GM19193 (cell line): ENCODE data around the gene SPRY4.

Experiments
- POLR2A ChIP-seq: IDR thresholded peaks from 4 replicates; pipeline ENCODE4 v1.6.1; 2011; ENCODE audit not compliant: insufficient read depth, insufficient read length; ENCODE audit errors: extremely low read depth

SPRY4 gene

DNA sequence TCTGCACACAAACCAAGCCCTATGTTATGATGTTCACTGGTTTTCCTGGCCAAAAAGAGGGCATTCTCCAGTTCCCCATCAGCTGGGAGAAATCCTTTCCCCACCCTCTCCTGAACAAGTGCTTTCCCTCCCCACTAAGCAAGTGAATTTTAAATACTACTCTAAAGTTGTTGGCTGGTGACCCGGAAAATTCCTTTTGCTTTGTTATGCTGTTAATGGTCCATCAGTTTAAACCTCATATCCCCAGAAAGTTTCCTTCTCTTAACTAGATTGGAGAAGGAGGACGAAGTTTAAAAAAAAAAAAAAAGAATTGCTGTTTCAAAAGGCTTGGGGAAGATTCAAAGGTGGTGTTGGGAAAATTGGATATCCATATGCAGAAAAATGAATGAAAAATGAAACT is 21.9 kb upstream of the SPRY4 start:
- TF ChIP-seq POLR2A, result no peak

DNA sequence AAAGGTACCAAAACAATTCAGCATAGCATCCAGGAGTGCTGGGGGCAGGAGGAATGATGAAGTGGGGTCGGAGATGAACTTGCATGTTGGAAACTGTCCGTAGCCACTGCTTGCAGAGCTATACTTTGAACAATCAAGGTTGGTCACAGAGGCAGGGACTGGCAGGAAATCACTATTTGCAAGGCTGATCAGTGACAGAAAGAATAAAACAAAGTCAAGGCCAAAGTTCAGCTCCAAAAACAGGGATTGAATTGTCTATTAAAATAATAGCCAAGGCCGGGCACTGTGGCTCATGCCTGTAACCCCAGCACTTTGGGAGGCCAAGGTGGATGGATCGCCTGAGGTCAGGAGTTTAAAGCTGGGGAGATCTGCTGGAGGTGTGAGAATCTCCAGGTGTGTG is 18.7 kb upstream of the SPRY4 start:
- no peak for TF ChIP-seq POLR2A

DNA sequence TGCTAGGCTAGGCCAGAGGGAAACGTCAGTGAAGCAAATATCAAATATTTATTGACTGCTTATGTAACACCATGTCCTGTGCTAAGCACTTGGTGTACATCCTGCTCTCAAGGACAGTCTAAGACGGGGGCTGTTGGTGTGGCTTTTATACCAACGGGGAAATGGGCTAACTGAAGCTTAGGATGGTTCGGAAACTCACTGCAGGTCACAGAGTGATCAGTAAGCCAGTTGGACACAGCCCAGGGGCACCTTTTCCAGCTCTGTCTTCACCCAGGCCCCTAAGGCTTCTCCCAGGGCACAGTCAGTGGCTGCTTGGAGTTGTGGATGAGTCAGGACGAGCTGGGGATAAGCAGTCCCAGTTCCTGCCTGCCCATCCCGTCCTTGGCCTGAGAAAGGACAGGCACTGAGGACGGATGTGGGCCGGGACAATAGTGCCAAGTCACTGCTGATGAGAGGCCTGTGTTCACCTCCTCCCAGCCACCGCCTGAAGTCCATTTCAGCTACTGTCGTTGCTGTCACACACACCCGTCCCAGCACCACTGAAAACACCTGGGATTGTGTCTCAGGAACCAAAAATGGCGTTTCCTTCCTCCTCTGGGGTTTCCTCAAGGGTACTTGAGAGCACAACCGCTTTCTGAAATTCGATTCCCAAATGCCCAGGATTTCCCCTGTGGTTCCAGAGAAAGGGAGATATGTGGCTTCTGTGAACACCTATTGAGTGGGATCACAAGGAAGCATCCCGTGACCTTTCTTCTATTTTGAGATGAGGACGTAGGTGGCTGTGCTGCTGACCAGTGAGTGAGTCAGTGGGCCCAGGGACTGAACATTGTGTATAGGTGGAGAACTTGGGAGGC is 17.5 kb upstream of the SPRY4 start:
- TF ChIP-seq POLR2A, result no peak

DNA sequence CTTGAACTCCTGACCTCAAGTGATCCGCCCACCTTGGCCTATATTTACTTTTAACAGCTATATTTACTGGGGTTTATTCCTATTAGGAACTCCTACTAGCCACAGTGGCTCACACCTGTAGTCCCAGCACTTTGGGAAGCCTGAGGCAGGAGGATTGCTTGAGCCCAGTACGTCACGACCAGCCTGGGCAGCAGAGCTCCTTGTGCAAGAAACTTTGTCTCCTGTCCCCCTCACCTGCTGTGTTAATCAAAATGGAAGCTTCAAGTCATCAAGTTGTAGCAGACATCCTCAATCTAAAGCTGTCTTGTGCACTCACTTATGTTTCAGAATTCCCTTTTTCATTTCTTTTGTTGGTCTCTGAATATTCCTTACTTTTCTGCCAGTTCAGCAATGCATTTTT is 15.0 kb upstream of the SPRY4 start:
- TF ChIP-seq POLR2A, result no peak

DNA sequence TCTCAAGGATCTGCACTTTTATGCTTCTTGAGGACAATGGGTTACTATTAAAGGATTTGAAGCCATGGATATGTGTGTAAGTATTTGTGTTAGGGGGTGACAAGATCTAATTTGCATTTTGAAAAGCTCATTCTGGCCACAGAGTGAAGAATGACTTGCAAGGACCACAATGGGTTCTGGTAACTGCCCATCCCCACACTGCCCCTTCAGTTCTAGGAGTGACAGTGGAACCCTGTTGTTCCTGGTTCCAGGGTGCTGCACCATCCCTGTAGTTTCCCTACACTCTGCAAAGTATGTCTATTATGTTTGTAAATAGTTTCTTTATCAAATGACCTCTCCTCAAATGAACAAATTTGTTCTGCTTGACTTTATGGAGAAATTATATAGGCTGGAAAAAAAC is 9.7 kb upstream of the SPRY4 start:
- no peak for TF ChIP-seq POLR2A

DNA sequence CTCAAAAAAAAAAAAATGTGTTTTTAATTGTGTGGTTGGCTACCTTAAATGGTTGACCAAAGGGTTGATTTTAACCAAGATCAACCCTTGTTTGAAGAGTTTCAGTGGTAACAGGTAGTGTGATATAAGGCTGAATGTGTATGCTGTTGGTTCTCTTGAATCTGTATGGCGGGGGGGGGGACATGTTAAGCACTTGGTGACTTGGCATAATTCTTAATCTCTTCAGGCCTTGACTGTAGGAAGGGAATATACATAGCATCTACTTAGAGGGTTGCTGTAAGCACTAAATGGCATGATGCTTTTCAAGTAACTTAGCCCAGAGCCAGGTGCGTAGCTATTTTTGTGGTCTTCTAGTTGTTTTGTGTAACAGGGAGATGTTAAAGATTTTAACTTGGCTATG is 5.6 kb upstream of the SPRY4 start:
- TF ChIP-seq POLR2A, result no peak

DNA sequence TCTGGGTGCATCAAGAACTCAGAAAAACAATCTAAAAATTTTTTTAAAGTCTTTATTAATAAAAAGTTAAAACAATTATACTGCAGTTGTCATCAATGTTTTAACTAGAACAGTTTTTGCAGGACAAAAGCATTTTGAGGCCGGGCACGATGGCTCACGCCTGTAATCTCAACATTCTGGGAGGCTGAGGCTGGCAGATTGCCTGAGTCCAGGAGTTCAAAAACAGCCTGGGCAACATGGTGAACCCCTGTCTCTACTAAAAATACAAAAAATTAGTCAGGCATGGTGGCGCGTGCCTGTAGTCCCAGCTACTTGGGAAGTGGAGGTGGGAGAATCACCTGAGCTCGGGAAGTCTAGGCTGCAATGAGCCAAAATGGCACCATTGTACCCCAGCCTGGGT is 5.2 kb upstream of the SPRY4 start:
- no peak for TF ChIP-seq POLR2A

DNA sequence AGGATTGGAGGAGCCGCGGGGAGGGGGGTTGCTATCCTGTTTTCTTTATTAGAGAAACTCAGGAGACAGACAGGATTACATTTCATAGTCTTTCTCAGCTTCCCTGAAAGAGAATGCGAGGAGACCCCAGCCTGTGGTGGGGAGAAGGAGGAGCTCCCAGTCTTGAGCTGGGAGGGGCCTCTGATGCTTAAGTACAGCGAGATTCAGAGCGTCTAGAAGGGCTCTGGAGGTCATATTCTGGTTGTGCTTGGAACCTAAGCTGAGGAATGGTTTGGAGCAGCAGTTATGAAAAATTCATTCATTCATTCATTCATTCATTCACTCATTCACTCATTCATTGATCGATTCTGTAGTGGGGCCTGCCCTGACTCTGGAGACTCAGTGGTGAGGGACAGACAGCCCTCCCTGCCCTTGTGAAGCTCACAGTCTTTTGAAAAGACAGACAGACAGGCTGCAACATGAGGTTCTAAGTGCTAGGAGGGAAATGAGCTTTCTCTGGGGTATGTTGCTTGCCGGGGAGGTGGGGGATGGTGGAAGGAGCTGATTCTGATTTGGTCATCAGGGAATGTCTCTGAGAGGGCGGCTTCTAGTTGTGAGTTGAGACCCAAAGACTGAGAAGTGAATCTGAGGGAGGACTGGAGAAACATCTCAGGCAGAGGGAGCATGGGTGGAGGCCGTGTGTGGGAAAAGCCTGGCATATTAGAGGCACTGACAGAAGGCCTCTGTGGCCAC is 2.5 kb upstream of the SPRY4 start:
- TF ChIP-seq POLR2A, result no peak

DNA sequence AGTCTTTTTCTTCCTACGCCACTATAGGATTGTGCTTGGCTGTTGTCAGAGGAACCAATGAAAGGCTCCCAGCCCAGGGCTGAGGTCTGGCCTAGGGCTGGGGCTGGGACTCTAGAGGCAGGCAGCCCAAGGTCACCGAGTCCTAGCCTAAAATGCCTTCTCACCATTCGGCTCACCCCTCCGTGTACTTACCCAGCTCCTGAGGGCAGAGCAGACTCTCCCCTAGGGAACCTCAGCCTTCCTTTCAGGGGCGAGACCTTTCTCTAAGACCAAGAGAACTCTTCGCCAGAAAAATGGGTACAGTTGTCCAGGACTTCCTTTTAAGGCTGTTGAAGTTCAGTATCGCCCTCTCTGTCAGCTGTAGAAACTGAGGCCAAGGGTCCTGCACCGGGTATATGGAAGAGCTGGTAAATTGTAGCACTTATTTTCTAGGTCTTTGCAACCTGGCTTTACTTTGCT is 1.7 kb upstream of the SPRY4 start:
- TF ChIP-seq POLR2A, result no peak

DNA sequence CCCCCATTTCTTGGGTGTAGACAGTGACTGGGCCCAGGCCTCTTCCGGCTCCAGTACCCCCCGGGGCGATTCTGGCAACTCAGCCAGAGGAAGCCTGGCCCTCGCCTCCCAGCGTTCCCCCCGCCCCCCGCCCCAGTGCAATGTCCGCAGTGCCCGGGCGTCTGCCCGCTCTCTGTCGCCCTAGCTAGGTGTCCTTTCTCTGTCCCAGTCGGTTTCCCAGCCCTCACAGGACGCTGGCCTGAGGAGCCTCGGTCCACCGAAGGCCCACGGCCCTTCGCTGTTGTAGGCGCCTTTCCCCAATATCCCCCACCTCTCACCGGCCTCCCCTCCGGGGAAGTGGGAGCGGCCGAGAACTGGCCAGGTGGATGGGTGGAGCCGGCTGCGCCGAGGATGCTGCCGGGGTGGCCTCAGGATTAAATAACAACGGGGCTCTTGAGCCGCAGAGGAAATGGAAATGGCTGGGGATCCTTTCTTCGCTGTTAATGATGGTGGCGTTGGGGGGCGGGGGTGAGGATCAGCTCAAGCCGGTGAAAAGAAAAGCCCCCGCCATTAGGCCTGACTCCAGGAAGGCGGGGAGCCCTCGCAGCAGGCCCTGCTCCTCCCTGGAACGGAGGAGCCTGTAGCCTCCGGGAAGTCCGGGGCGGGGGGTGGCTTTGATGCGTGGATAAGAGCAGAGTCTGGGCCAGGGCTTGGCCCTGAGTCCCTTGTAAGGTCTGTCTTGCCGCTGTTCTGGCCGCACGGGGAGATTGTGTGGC is 1.1 kb upstream of the SPRY4 start:
- TF ChIP-seq POLR2A, result no peak

DNA sequence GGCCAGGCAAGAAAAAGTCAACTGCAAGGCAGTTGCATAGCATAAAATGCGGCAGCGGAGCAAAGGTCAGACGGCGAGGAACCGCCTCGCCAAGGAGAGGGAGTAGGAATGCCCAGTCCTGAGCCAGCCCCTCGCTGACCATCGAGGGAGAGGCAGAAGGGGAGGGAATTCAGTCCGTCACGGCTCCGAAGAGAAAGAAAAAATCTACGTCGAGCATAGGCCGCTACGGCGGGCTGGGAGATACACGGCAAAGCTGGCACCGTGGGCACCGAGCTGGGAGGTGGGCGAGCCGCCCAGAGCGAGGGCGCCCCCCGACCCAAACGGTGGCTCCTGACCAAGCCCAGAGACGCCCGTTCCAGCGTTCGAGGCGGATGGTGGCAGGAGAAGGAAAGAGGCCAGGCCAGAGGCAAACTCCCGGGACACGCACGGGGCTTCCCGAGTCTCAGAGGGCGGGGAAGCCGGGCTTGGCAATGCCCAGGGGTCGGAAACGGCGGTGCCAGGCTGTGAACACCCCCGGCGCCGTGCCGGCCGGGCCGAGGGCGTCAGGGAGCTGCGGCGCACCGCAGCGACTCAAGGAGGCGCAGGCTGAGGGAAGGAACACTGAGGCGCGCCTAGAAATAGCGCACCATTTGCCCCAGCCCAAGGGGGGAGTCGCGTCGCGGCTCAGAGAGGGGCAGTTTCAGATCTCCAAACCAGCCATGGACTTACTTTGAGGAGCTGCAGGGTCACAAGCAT is 518 bp downstream of the SPRY4 start:
- no peak for TF ChIP-seq POLR2A

DNA sequence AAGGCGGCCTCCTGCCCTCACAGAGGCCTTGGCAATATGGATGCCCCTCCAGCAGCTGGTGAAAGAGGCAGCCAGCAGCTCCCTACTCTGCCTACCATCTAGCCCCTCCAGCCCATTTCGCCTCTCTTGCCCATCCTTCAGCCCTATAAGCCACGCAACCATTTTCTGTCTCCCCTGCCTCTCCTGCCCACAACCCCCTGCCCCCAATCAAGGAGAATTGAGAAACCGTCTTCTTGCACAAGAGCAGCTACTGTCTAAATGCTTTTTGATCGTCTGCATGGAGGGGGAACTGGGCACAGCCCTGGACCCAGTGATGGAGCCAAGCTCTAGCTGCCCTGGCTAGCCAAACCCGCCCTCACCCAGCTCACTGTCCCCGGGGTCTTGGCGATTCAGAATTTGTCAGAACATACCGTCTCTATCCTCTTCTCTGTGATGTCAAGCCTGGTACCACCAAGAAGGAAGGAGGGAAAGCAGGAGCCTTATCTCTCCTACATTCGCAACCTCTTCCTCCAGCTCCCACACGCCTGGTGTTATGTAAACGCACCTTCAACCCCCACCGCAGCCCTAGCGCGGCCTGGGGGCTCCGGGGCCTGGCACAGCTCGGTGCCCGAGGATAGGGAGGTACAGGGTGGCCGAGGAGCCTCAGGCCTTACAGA is 1.2 kb downstream of the SPRY4 start:
- TF ChIP-seq POLR2A, result no peak

DNA sequence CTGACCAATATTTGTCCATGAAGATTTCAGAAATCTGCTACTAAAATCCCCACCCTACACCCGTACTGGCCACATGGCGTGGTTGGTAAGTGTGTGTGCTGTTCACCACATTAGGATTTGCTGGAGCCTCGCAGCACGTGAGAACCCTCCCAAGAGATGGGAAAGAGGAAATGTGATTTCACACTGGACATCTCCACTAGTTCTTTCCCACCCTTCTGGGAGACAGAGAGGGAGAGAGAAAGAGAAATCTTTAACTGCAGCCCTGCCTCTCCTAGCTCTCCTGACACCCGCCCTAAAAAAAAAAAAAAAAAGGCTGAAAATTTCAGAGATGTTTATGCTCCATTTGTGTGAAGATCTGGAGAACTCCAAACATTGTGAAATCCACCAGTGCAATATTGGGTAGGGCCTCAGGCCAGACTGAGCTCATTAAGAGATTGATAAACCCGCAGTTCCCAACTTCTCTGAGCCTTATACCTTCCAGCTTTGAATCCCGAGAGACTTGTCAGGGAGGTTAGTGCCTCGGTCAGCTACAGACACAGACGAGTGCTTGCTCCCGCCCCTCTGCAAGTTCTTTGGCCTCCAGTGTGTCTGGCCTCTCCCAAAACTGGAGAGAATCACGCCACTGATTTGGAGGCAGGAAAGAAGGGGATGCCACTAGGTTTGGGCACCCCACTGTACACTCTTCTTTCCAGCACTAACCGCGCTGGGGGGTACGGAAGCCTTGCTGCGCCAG is 1.9 kb downstream of the SPRY4 start:
- no peak for TF ChIP-seq POLR2A

DNA sequence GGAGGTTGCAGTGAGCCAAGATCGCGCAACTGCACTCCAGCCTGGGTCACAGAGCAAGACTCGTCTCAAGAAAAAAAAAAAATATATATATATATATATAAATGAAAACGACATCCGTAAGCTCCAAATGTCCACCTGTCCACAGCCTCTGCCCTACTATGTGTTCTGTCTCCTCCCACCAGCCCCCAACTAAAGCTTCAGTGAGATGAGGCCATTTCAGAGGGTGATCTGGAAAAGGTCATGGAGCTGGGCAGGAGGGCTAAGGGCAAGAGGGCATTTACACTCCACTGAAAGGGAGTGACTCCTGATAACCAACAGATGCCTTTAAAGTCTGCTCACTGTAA is 2.4 kb downstream of the SPRY4 start:
- no peak for TF ChIP-seq POLR2A

DNA sequence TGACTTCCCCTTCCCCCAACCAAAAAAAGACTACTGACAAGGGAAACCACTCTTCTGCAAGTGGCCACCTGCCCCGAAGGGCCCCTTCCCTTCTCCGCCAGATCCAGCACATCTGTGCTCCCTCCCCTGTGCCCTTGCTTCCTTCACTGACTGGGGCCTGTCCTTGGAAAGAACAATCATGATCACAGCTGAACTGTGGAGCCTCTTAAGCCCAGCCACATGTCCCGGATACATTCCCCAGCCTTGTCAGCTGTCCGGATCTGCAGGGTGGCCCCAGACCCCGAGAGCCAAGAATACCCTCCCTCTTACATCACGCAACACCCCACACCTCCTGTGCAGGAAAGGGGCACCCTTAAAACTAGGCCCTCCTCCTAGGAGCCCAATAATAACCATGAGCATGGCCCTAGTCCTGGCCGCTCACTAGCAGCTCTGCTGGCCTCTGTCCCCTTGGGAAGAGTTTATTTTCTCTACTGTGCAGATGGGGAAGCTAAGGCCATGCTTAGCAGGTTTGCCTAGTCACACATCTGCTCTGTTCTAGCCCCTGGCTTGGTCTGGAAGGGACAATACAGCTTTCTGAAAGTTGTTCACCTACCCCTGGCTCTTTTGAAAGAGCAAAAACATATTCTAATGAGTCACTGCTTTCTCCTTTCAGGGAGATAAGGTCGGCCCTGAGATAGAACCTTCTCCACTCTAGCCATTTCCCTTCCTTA is 3.8 kb downstream of the SPRY4 start:
- no peak for TF ChIP-seq POLR2A
